Astrocyte (in vitro differentiated cells and primary cell): ENCODE measurements around the gene CHAF1B.
"Not testable (repeated sequence)": the region's sequence is repeated elsewhere in the genome, so short reads cannot be mapped to it uniquely, and the experiment has no call there.

Experiments used
- CTCF ChIP-seq: IDR thresholded peaks from 2 replicates; pipeline ENCODE4 v1.5.1; 2011; ENCODE audit warnings: low read depth, mild to moderate bottlenecking, inconsistent platforms, low read length, moderate library complexity; ENCODE audit not compliant: insufficient read depth
- EZH2 ChIP-seq: IDR thresholded peaks from 2 replicates; pipeline ENCODE4 v1.6.1; 2012; ENCODE audit warnings: mild to moderate bottlenecking, low read length, inconsistent platforms; ENCODE audit not compliant: insufficient read depth

DNA sequence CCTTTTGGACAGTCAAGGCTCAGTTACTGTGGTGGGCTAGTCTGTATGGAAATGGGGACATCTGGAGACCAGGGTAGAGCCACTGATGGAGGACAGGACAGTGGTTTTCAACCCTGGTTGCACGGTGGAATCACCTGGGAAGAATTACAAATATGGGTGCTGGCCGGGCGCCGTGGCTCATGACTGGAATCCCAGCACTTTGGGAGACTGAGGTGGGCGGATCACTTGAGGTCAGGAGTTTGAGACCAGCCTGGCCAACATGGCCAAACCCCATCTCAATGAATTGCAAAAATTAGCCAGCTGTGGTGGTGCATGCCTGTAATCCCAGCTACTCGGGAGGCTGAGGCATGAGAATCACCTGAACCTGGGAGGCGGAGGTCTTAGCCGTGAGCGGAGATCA is 14.5 kb downstream of the CHAF1B start:
- TF ChIP-seq CTCF, EZH2: not testable (repeated sequence)
